DOHH2 (cell line): ENCODE measurements around the gene PAQR4.

ENCODE experiments used
- H3F3A ChIP-seq: fragments of 200-600 bp; sonication (generic), shearing (Covaris generic); 2 replicates; pipeline ENCODE4 v1.6.0; 2016; ENCODE audit warnings: antibody characterized with exemption, mild to moderate bottlenecking; ENCODE audit not compliant: control insufficient read depth, insufficient read depth
- H3K27ac ChIP-seq: fragments of 200-600 bp; sonication (generic); 2 replicates; pipeline ENCODE4 v1.5.1; 2014; ENCODE audit warnings: low read depth, mild to moderate bottlenecking, low read length, moderate library complexity
- H3K27me3 ChIP-seq: fragments of 200-600 bp; sonication (generic); 2 replicates; pipeline ENCODE4 v1.6.1; 2014; ENCODE audit warnings: mild to moderate bottlenecking, low read length, mixed read lengths; ENCODE audit not compliant: control insufficient read depth
- H3K36me3 ChIP-seq: fragments of 200-600 bp; sonication (generic); 2 replicates; pipeline ENCODE4 v1.6.1; 2014; ENCODE audit warnings: mild to moderate bottlenecking, low read length, moderate library complexity, mixed read lengths; ENCODE audit not compliant: control insufficient read depth
- H3K4me1 ChIP-seq: fragments of 200-600 bp; sonication (generic); 2 replicates; pipeline ENCODE4 v1.6.1; 2014; ENCODE audit warnings: mild to moderate bottlenecking, low read length, mixed read lengths; ENCODE audit not compliant: control insufficient read depth
- H3K4me2 ChIP-seq: fragments of 200-600 bp; sonication (generic); 2 replicates; pipeline ENCODE4 v1.6.0; 2014; ENCODE audit warnings: mild to moderate bottlenecking, low read length, moderate library complexity
- H3K4me3 ChIP-seq: fragments of 200-600 bp; sonication (generic); 2 replicates; pipeline ENCODE4 v1.5.1; 2014; ENCODE audit warnings: mild to moderate bottlenecking, low read length, mixed read lengths
- H3K79me2 ChIP-seq: fragments of 200-600 bp; sonication (generic); 2 replicates; pipeline ENCODE4 v1.6.1; 2014; ENCODE audit warnings: mild to moderate bottlenecking, low read length, mixed read lengths; ENCODE audit not compliant: control insufficient read depth
- H3K9me2 ChIP-seq: fragments of 200-600 bp; sonication (generic); replicated peaks from 2 replicates; pipeline ENCODE4 v1.6.1; 2014; ENCODE audit warnings: mild to moderate bottlenecking, low read length, mixed read lengths; ENCODE audit not compliant: control insufficient read depth
- H3K9me3 ChIP-seq: fragments of 200-600 bp; sonication (generic); 2 replicates; pipeline ENCODE4 v1.6.1; 2014; ENCODE audit warnings: antibody characterized with exemption, low read length, mixed read lengths; ENCODE audit not compliant: control insufficient read depth, insufficient read depth
- H4K20me1 ChIP-seq: fragments of 200-600 bp; sonication (generic); 2 replicates; pipeline ENCODE4 v1.6.0; 2014; ENCODE audit warnings: low read depth, mild to moderate bottlenecking, antibody characterized with exemption, low read length, moderate library complexity; ENCODE audit not compliant: control insufficient read depth, insufficient read depth
- EZH2phosphoT487 ChIP-seq: fragments of 200-600 bp; sonication (generic); IDR thresholded peaks from 2 replicates; pipeline ENCODE4 v1.6.1; 2017; ENCODE audit warnings: borderline replicate concordance, mild to moderate bottlenecking, antibody characterized with exemption, low read length, moderate library complexity, mixed read lengths
- TF ChIP-seq, protein P1 (sequence below): fragments of 200-600 bp; sonication (generic); IDR thresholded peaks from one replicate; pipeline ENCODE4 v1.5.1; 2014; ENCODE audit warnings: antibody characterized with exemption, mild to moderate bottlenecking, low read depth, low read length; ENCODE audit not compliant: poor library complexity, severe bottlenecking

The PAQR4 gene

GRCh38 chr16:2973605-2974318 lies 4.6 kb downstream of the PAQR4 start:
- H3K27ac ChIP-seq: no peak overlapping the region
- no peaks in the 10 kb centered on the region for H3K27me3 ChIP-seq
- peaks cover 16% of the 10 kb centered on the region for H4K20me1 ChIP-seq
- H3K36me3 ChIP-seq: peaks cover 92% of the 10 kb centered on the region
- TF ChIP-seq EZH2phosphoT487: no peak
- TF ChIP-seq, protein P1, sequence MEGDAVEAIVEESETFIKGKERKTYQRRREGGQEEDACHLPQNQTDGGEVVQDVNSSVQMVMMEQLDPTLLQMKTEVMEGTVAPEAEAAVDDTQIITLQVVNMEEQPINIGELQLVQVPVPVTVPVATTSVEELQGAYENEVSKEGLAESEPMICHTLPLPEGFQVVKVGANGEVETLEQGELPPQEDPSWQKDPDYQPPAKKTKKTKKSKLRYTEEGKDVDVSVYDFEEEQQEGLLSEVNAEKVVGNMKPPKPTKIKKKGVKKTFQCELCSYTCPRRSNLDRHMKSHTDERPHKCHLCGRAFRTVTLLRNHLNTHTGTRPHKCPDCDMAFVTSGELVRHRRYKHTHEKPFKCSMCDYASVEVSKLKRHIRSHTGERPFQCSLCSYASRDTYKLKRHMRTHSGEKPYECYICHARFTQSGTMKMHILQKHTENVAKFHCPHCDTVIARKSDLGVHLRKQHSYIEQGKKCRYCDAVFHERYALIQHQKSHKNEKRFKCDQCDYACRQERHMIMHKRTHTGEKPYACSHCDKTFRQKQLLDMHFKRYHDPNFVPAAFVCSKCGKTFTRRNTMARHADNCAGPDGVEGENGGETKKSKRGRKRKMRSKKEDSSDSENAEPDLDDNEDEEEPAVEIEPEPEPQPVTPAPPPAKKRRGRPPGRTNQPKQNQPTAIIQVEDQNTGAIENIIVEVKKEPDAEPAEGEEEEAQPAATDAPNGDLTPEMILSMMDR: no peak
- peaks cover 73% of the 10 kb centered on the region for H3K79me2 ChIP-seq
- no peaks in the 10 kb centered on the region for H3K9me3 ChIP-seq
- H3K9me2 ChIP-seq: no peaks in the 10 kb centered on the region
- no peak overlapping the region for H3K4me3 ChIP-seq
- peaks cover 49% of the 10 kb centered on the region for H3K4me1 ChIP-seq
- H3K4me2 ChIP-seq: no peak overlapping the region
- H3F3A ChIP-seq: peaks cover 17% of the 10 kb centered on the region

GRCh38 chr16:2974319-2975056 lies 5.3 kb downstream of the PAQR4 start:
- Histone ChIP-seq H3K79me2 (peaks cover 77% of the 10 kb centered on the region), H3K4me3 (no peak overlapping the region), H3K27me3 (no peaks in the 10 kb centered on the region), H3K9me3 (no peaks in the 10 kb centered on the region), H3K36me3 (peaks cover 97% of the 10 kb centered on the region), H3K9me2 (no peaks in the 10 kb centered on the region), H3K27ac (no peak overlapping the region), H3K4me1 (peaks cover 51% of the 10 kb centered on the region), H3K4me2 (peak overlapping the region; percentile 21; the same call in 1 of the 2 replicates), H3F3A (peaks cover 17% of the 10 kb centered on the region), H4K20me1 (peaks cover 16% of the 10 kb centered on the region)
- no peak for TF ChIP-seq EZH2phosphoT487
- TF ChIP-seq, protein P1: no peak

- no peaks in the 10 kb centered on the region for H3K9me3 ChIP-seq
- no peak overlapping the region for H3K27ac ChIP-seq
- H3K27me3 ChIP-seq: no peaks in the 10 kb centered on the region
- H3K9me2 ChIP-seq: no peaks in the 10 kb centered on the region
- H3K4me2 ChIP-seq: peak overlapping the region; percentile 21; the same call in 1 of the 2 replicates
- H4K20me1 ChIP-seq: peaks cover 16% of the 10 kb centered on the region
- H3K79me2 ChIP-seq: peaks cover 77% of the 10 kb centered on the region
- H3K4me1 ChIP-seq: peaks cover 50% of the 10 kb centered on the region
- TF ChIP-seq, protein P1: no peak
- no peak for TF ChIP-seq EZH2phosphoT487
- H3F3A ChIP-seq: peaks cover 17% of the 10 kb centered on the region
- H3K36me3 ChIP-seq: peaks cover 96% of the 10 kb centered on the region
- no peak overlapping the region for H3K4me3 ChIP-seq
Observed at GRCh38 chr16:2975161-2975795, 6.1 kb downstream of the PAQR4 start.
